Retina (tissue), 1 donor: Measurements from ENCODE around the gene ZCRB1.
A peak's percentile ranks its signal among the peaks of the same experiment; 100 is the strongest.
"Not testable (repeated sequence)": the region's sequence is repeated elsewhere in the genome, so short reads cannot be mapped to it uniquely, and the experiment has no call there.

Experiments
- DNase-seq: peaks from one replicate; pipeline ENCODE4 v3.0.0-alpha.2; 2016

The ZCRB1 gene

GRCh38 chr12:42325653-42326474, at the start of gene ZCRB1, which contains the start of gene PPHLN1:
Gene ZCRB1 (minus strand): TSS chr12:42326094. CDS start chr12:42324102, 1,992 bp downstream.
Gene PPHLN1 (plus strand): TSS chr12:42326167. CDS start chr12:42335903, 9,736 bp downstream.
- peak; percentile 94 for DNase-seq

- DNase-seq = no peak
These were observed 47.8 kb upstream of the ZCRB1 start for GRCh38 chr12:42373669-42374068.

- peak; percentile 28 for DNase-seq
These were observed 46.4 kb upstream of the ZCRB1 start for GRCh38 chr12:42372154-42372791.

GRCh38 chr12:42370013-42370412, 44.1 kb upstream of the ZCRB1 start:
- no peak for DNase-seq

GRCh38 chr12:42365486-42365885, 39.6 kb upstream of the ZCRB1 start:
- DNase-seq = no peak

GRCh38 chr12:42364692-42365091, 38.8 kb upstream of the ZCRB1 start:
- no peak for DNase-seq

GRCh38 chr12:42362647-42363260, 36.9 kb upstream of the ZCRB1 start:
- no peak for DNase-seq

GRCh38 chr12:42361909-42362646, 36.2 kb upstream of the ZCRB1 start:
- no peak for DNase-seq

- no peak for DNase-seq
These were observed 35.0 kb upstream of the ZCRB1 start for GRCh38 chr12:42360747-42361403.

- no peak for DNase-seq
These were observed 30.4 kb upstream of the ZCRB1 start for GRCh38 chr12:42356344-42356743.

- not testable (repeated sequence) for DNase-seq
These were observed 24.1 kb upstream of the ZCRB1 start for GRCh38 chr12:42350021-42350407.

GRCh38 chr12:42349119-42350020, 23.5 kb upstream of the ZCRB1 start:
- DNase-seq = not testable (repeated sequence)

- DNase-seq = no peak
These were observed 20.6 kb upstream of the ZCRB1 start for GRCh38 chr12:42346403-42347002.

- DNase-seq = no peak
These were observed 17.8 kb upstream of the ZCRB1 start for GRCh38 chr12:42343721-42344120.

GRCh38 chr12:42342028-42342427, 16.1 kb upstream of the ZCRB1 start:
- DNase-seq = no peak

GRCh38 chr12:42338280-42338679, 12.4 kb upstream of the ZCRB1 start:
- no peak for DNase-seq

GRCh38 chr12:42336286-42336685, 10.4 kb upstream of the ZCRB1 start:
- no peak for DNase-seq

GRCh38 chr12:42332301-42333285, 6.7 kb upstream of the ZCRB1 start:
- DNase-seq = peak; percentile 27

- DNase-seq = not testable (repeated sequence)
These were observed 4.2 kb upstream of the ZCRB1 start for GRCh38 chr12:42330097-42330496.

GRCh38 chr12:42327227-42327590, 1.3 kb upstream of the ZCRB1 start:
- no peak for DNase-seq
